Measurements from ENCODE around the gene USP40.

The USP40 gene

GRCh38 chr2:233474308-233475160, 92.0 kb downstream of the USP40 start:
- DNase-seq, result no peak

- DNase-seq, result no peak
Measured at GRCh38 chr2:233473878-233474277, 92.7 kb downstream of the USP40 start.

GRCh38 chr2:233473386-233473791, 93.2 kb downstream of the USP40 start:
- no peak for DNase-seq

GRCh38 chr2:233471291-233472035, 95.1 kb downstream of the USP40 start:
- DNase-seq, result no peak

DNA sequence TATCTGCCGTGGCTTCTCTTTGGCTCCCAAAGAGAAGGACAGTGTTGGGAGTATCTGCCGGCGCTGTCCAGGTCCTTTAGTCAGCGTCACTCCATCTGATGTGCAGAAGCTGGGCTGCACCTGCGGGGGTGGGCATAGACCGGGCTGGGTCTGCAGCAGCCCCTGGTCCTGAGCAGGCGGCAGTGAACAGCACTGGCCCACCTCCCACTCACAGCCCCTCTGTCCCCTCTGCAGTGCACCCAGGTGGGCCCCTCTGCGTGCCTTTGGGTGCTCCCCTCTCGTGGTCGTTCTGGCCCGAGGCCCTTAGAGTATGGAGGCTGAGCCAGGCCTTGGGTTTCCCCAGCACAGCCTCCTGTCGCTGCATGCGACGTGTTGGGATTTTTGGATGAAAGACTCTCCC, 95.7 kb downstream of the USP40 start:
- DNase-seq, result no peak

- DNase-seq, result no peak
Measured at GRCh38 chr2:233470011-233470687, 96.4 kb downstream of the USP40 start.

DNA sequence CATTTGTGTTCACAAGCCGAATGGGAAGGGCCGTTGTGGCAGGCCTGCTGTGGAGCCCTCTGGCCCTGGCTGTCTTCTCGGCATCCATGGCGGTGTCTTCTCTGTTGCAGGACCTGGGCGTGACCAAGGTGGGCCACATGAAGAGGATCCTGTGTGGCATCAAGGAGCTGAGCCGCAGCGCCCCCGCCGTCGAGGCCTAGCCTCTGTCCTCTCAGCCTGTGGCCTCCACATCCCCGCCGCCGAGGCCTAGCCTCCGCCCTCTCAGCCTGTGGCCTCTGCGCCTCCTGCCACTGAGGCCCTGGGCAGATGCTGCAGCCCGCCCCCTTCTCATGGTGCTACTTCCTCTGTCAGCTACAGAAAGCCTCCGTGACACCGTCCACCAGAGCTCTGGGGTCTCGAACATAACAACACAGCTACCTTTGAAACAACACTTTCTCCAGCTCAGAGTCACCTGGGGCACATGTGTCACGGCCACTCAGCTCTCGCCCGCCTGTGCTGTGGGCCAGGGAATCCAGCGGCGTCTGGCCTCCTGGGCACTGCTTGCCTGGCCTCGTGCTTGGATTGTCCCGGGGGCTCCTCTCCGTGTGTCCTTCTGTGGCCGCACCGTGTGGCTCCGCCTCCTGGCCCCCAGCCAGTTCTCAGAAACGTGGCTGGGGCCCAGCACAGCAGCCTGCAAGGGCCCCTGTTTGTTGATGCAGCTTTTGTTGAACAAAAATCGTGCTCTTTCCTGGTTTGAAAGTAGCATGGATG, 97.1 kb downstream of the USP40 start:
- no peak for DNase-seq

- no peak for DNase-seq
Measured at GRCh38 chr2:233468741-233469110, 97.9 kb downstream of the USP40 start.

DNA sequence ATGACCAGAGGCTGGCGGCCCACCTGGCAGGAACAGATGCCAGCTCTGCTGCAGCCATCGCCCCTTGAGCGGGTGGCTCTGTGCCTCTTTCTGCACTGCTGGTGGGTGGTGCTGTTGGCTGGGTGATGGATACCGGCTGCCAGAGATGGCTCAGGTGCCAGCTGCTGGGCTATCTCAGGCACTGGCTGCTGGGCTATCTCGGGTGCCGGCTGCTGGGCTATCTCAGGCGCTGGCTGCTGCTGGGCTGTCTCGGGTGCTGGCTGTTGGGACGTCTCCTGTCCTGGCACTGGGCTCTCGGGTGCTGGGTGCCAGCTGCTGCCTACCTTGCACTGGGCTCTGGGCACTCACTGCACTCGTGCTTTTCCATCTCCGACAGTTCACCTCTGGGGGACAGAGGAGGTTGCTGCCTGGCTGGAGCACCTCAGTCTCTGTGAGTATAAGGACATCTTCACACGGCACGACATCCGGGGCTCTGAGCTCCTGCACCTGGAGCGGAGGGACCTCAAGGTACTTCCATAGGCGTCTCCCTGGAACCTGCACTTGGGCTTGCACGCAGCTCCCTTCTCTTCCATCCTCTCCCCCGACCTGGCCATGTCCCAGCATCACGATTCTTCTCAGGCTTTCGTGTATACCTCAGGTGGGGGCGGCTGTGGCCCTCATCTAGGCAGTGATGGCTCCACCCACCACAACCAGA, 98.4 kb downstream of the USP40 start:
- no peak for DNase-seq

GRCh38 chr2:233466991-233467603, 99.5 kb downstream of the USP40 start:
- DNase-seq, result no peak

- DNase-seq, result no peak
Measured at GRCh38 chr2:233464531-233465240, 101.9 kb downstream of the USP40 start.

DNA sequence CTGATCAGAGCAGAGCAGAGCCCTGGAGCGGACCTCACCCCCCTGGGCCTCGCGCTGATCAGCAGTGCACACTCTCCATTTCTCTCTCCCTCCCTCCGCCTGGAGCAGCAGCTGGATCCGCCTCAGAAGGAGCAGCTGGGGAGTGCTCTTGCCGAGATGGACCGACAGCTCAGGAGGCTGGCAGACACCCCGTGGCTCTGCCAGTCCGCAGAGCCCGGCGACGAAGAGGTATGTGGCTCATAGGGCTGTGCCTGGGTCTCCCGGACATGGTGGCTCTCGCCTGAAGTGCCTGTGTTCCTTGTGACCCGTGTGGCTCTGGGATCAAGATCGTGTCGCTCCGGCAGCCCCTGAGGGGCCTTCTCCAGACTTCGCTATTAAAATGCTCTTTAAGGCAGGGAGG, 102.5 kb downstream of the USP40 start:
- DNase-seq, result no peak

- DNase-seq, result no peak
Measured at GRCh38 chr2:233463586-233463985, 103.0 kb downstream of the USP40 start.

- DNase-seq, result no peak
Measured at GRCh38 chr2:233462826-233463470, 103.6 kb downstream of the USP40 start.

DNA sequence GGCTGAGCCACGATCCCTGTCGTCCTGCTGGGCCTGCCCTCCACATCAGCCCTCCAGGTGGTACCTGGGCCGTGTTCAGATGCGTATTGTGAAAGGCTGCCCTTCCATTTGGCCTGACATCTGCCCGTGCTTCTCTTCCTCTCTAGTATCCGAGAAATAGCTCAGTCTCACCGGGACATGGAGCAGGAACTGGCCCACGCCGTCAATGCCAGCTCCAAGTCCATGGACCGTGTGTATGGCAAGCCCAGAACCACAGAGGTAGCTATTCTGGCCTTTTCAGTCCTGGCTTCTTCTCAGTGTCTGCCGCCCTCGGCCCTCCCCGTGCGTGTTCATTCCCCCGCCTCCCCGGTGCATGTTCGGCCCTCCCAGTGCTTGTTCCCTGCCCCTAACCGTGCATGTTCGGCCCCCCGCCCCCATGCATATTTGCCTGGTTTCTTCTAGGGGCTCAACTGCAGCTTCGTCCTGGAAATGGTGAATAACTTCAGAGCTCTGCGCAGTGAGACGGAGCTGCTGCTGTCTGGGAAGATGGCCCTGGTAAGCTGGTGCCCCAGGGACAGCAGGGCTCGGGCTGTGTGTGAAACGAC, 104.3 kb downstream of the USP40 start:
- no peak for DNase-seq

- no peak for DNase-seq
Measured at GRCh38 chr2:233461481-233461891, 105.1 kb downstream of the USP40 start.

DNA sequence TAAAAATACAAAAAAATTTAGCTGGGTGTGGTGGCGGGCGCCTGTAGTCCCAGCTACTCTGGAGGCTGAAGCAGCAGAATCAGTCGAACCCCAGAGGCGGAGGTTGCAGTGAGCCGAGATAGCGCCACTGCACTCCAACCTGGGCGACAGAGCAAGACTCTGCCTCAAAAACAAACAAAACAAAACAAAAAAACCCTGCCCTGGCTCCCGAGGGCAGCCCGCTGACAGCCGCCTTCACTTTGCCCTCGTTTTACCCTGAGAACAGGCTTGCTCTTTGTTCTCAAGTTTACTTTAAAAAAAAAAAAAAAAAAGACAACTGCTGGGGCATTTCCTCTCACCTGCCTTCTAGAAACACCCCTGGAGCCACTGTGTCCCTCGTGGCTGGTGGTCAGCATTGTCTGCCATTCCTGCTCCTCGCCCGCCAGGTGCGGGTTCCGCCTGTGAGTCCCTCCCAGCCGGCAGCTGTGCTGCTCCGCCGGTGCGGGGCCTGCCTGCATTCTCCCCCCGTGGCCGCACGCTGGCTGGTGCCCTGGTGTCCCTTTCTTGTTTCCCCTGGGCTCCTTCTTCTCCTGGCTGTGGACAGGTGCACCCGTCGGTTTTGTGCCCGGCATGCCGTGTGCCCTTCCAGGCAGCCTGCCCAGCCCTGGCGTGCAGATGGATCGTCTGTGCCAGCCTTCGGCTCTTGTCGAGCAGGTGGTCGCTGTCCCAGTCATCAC, 105.7 kb downstream of the USP40 start:
- no peak for DNase-seq

- DNase-seq, result no peak
Measured at GRCh38 chr2:233459426-233459825, 107.2 kb downstream of the USP40 start.

DNA sequence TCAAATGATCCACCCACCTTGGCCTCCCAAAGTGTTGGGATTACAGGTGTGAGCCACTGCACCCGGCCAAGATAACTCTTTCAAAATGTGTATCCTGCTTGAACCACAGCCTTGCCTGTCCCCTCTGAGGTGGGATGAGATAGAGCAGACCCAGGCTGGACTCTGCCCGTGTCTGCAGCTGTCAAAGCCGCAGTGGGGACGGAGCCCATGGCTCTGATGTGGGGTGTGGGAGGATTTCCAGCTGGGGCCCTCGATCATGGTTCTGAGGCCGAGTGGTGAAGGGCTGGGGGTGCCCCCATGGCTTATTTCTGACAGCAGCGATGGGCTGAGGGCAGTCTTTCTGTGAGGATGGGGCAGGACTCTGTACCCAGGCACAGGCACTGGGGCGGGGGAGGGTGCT, 107.8 kb downstream of the USP40 start:
- no peak for DNase-seq
